ENCODE data around the gene MED13L.

DNA sequence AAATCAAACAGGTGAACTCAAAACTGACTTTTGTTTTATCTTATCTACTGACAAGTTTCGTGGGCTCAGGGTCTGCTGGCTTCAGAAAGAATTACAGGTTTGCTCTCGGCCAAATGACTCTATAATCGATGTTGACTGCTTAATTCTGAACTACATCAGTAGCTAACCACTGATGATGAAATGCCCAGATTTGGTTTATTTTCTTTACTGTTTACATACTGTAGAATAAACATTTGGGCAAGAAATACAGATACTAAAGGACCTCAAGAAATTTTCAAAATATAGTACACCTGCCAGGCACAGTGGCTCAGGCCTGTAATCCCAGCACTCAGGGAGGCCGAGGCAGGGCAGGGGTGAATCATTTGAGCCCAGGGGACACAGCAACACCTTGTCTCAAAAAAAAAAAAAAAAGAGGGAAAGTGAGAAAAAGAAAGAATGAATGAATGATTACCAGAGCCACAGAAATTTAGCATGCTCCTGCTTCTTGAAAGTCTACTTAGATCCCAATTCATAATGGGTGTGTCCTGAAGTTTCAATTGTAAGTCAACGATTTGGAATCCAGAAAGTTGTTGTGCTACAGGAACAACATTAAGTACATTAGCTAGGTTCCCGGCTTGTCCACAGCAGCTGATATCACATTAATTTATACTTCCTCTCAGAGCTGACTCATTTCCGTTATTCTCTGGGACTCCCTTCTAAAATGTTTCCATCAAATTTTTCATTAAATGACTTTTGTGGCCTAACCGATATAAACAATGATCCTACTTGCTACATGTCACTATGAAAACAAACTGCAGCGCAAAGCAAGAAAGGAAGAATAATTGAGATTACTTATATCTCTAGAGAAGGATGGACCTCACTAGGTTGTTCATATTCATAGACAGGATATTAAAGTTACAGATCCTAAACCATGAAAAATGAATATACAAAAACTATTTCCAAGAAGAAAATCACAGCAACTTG, 134.3 kb downstream of the MED13L start:
- TF ChIP-seq, protein P1, sequence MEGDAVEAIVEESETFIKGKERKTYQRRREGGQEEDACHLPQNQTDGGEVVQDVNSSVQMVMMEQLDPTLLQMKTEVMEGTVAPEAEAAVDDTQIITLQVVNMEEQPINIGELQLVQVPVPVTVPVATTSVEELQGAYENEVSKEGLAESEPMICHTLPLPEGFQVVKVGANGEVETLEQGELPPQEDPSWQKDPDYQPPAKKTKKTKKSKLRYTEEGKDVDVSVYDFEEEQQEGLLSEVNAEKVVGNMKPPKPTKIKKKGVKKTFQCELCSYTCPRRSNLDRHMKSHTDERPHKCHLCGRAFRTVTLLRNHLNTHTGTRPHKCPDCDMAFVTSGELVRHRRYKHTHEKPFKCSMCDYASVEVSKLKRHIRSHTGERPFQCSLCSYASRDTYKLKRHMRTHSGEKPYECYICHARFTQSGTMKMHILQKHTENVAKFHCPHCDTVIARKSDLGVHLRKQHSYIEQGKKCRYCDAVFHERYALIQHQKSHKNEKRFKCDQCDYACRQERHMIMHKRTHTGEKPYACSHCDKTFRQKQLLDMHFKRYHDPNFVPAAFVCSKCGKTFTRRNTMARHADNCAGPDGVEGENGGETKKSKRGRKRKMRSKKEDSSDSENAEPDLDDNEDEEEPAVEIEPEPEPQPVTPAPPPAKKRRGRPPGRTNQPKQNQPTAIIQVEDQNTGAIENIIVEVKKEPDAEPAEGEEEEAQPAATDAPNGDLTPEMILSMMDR (conservative IDR thresholded peaks at IDR 0.05; ENCODE audit: low read depth, low read length), result no peak
- TF ChIP-seq EZH2 (IDR thresholded peaks at IDR 0.05; ENCODE audit: borderline replicate concordance, low read depth, low read length, poor library complexity, severe bottlenecking), result no peak

Data from A673 (cell line).